Endothelial cell of umbilical vein (primary cell): ENCODE data around the gene ATRNL1. TPM values are rescaled to one million over a fixed set of nuclear protein-coding genes. Genes with fewer than 3 reads are reported as not detected.

Experiments used
- BruUV-seq: library from RNA; stranded (reverse); fragments of 400-500 nt; replicated peaks from 2 replicates; lab custom pipeline; 2021; lab: Mats Ljungman, UMichigan
- CTCF ChIA-PET: fragments of 300-600, 350-600 bp; sonication (Branson Sonifier 250); formaldehyde crosslinking; loops from one replicate; lab custom pipeline; 2021; ENCODE audit warnings: antibody characterized with exemption, inconsistent platforms; lab: Charles Lee
- POLR2A ChIA-PET: fragments of 300-600, 350-600 bp; sonication (Branson Sonifier 250); formaldehyde crosslinking; loops from one replicate; lab custom pipeline; 2021; ENCODE audit warnings: antibody characterized with exemption, inconsistent platforms; lab: Charles Lee
- DNase-seq: peaks from one replicate; pipeline ENCODE4 v3.0.0-alpha.2; 2011; ENCODE audit warnings: low read depth, low spot score
- FAIRE-seq: peaks from 2 replicates; lab custom pipeline; 2011; peaks lifted over from hg19 to GRCh38; lab: Jason Lieb, UNC
- H2AFZ ChIP-seq: 2 replicates; pipeline ENCODE4 v1.6.0; 2012; ENCODE audit warnings: low read depth, low read length, control low read depth, inconsistent platforms
- H3K27ac ChIP-seq: 2 replicates; pipeline ENCODE4 v1.5.1; 2011; ENCODE audit warnings: low read depth, mild to moderate bottlenecking, control low read depth, low read length, moderate library complexity; ENCODE audit not compliant: insufficient read depth
- H3K27me3 ChIP-seq, 2 experiments: 2 replicates each; pipeline versions ENCODE4 v1.6.0 to v1.6.1; 2011; ENCODE audit warnings: low read length in 2 of 2, mixed read lengths in 1 of 2; ENCODE audit not compliant: control insufficient read depth in 2 of 2, insufficient read depth in 2 of 2
- H3K36me3 ChIP-seq, 2 experiments: 2 replicates in 1 of 2; 3 replicates in 1 of 2; pipeline ENCODE4 v1.5.1; 2011; ENCODE audit warnings: low read length in 2 of 2, mild to moderate bottlenecking in 1 of 2, moderate library complexity in 1 of 2; ENCODE audit not compliant: control insufficient read depth in 2 of 2, insufficient read depth in 2 of 2; ENCODE audit errors: extremely low read depth in 1 of 2
- H3K4me1 ChIP-seq: 3 replicates; pipeline ENCODE4 v1.5.1; 2011; ENCODE audit warnings: mild to moderate bottlenecking, low read length; ENCODE audit not compliant: control insufficient read depth, insufficient read depth; ENCODE audit errors: extremely low read depth
- H3K4me2 ChIP-seq: 2 replicates; pipeline ENCODE4 v1.6.1; 2011; ENCODE audit warnings: low read length, control low read depth, mixed read lengths; ENCODE audit not compliant: insufficient read depth
- H3K4me3 ChIP-seq, 3 experiments: fragments of 200-600 bp in 1 of 3; sonication (generic), shearing (Covaris generic) in 1 of 3; replicated peaks in 1 of 3; 2 replicates each; pipeline ENCODE4 v1.5.1; 2011 to 2016; ENCODE audit warnings: control low read depth in 3 of 3, low read length in 3 of 3, mild to moderate bottlenecking in 2 of 3, inconsistent platforms in 1 of 3, low read depth in 1 of 3, moderate library complexity in 1 of 3; ENCODE audit not compliant: insufficient read depth in 1 of 3
- H3K79me2 ChIP-seq: 2 replicates; pipeline ENCODE4 v1.6.0; 2012; ENCODE audit warnings: low read length, inconsistent platforms; ENCODE audit not compliant: control insufficient read depth, insufficient read depth
- H3K9ac ChIP-seq: replicated peaks from 2 replicates; pipeline ENCODE3; 2011; ENCODE audit warnings: low read length, control low read depth; ENCODE audit not compliant: insufficient read depth; ENCODE audit errors: extremely low read depth
- H3K9me1 ChIP-seq: replicated peaks from 3 replicates; pipeline ENCODE4 v1.6.0; 2011; ENCODE audit warnings: mild to moderate bottlenecking, low read length; ENCODE audit not compliant: control insufficient read depth, insufficient read depth; ENCODE audit errors: extremely low read depth
- H3K9me3 ChIP-seq: replicated peaks from 2 replicates; pipeline ENCODE4 v1.5.1; 2012; ENCODE audit warnings: low read length, inconsistent platforms; ENCODE audit not compliant: control insufficient read depth, insufficient read depth
- H4K20me1 ChIP-seq: replicated peaks from 2 replicates; pipeline ENCODE3; 2011; ENCODE audit warnings: mild to moderate bottlenecking, low read length; ENCODE audit not compliant: control insufficient read depth, insufficient read depth; ENCODE audit errors: extremely low read depth
- CTCF ChIP-seq, 2 donors: IDR thresholded peaks; 1 replicate in 1 of 2; 2 replicates in 1 of 2; pipeline ENCODE4 v1.5.1; 2011; ENCODE audit warnings: low read length in 2 of 2, mild to moderate bottlenecking in 2 of 2, moderate library complexity in 2 of 2, control low read depth in 1 of 2, inconsistent platforms in 1 of 2, low read depth in 1 of 2; ENCODE audit not compliant: insufficient read depth in 1 of 2; ENCODE audit errors: extremely low read depth in 1 of 2
- EZH2 ChIP-seq: IDR thresholded peaks from 2 replicates; pipeline ENCODE4 v1.6.1; 2012; ENCODE audit warnings: borderline replicate concordance, low read depth, mild to moderate bottlenecking, moderate library complexity, low read length, inconsistent platforms; ENCODE audit not compliant: severe bottlenecking
- FOS ChIP-seq: IDR thresholded peaks from 2 replicates; pipeline ENCODE4 v1.6.1; 2011; ENCODE audit warnings: mild to moderate bottlenecking, low read length, moderate library complexity, borderline replicate concordance; ENCODE audit not compliant: insufficient read depth
- GATA2 ChIP-seq: IDR thresholded peaks from 2 replicates; pipeline ENCODE4 v1.7.0; 2011; ENCODE audit warnings: low read depth, mild to moderate bottlenecking, moderate library complexity, mixed read lengths, low read length; ENCODE audit not compliant: insufficient read length, insufficient read depth
- JUN ChIP-seq: IDR thresholded peaks from 2 replicates; pipeline ENCODE4 v1.6.1; 2011; ENCODE audit warnings: borderline replicate concordance, low read depth; ENCODE audit not compliant: insufficient read length, insufficient read depth
- MAX ChIP-seq: IDR thresholded peaks from 2 replicates; pipeline ENCODE4 v1.6.1; 2011; ENCODE audit not compliant: insufficient read depth, insufficient read length
- MYC ChIP-seq: IDR thresholded peaks from one replicate; pipeline ENCODE4 v1.6.1; 2011; ENCODE audit warnings: mild to moderate bottlenecking, low read depth, low read length
- POLR2A ChIP-seq: IDR thresholded peaks from 2 replicates; pipeline ENCODE4 v1.6.1; 2012; ENCODE audit warnings: low read depth, mild to moderate bottlenecking, control low read depth, low read length
- POLR2AphosphoS5 ChIP-seq: IDR thresholded peaks from 2 replicates; pipeline ENCODE4 v1.6.1; 2012; ENCODE audit warnings: low read depth, mild to moderate bottlenecking, control low read depth, low read length, moderate library complexity; ENCODE audit not compliant: insufficient read depth
- dilution Hi-C: fragments of 300-500 bp; cut with MboI; formaldehyde crosslinking; loops from one replicate; pipeline ENCODE4 v1.15.0; 2019; ENCODE audit warnings: low sequenced_read_pairs; ENCODE audit not compliant: extremely low pct_ligation_motif_present
- intact Hi-C: fragments of 100-400 bp; cut with micrococcal nuclease; formaldehyde crosslinking; loops from one replicate; pipeline ENCODE4 v1.10.0; 2022
- polyA plus RNA-seq, 4 experiments: library from polyadenylated mRNA; depleted of rRNA in 3 of 4; stranded (reverse) in 3 of 4; unstranded in 1 of 4; fragments of >200 nt; gene quantifications; 2 replicates each; pipeline versions ENCODE4 v1.2.1 to v1.2.3, GENCODE V29; 2011 to 2012; ENCODE audit warnings: missing spikeins in 1 of 4
- total RNA-seq: library from RNA; stranded (reverse); gene quantifications from 2 replicates; pipeline ENCODE4 v1.2.3, GENCODE V29; 2021

ATRNL1 gene
- total and polyA plus RNA-seq, 2 donors (not counting 3 experiments of a cell fraction or from before 2014, with no cell fraction given): not detected

- H3K36me3 ChIP-seq: no peaks in the 10 kb centered on the region
- TF ChIP-seq POLR2A (no peak), GATA2 (no peak), FOS (no peak), JUN (no peak), POLR2AphosphoS5 (no peak), CTCF (IDR thresholded peaks at IDR 0.05; ENCODE audit: extremely low read depth in 1 of 2, insufficient read depth in 1 of 2, low read depth in 1 of 2, low read length in 2 of 2) (no peak), EZH2 (no peak), MYC (no peak), MAX (no peak)
- no peak overlapping the region for H3K4me3 ChIP-seq
- DNase-seq: no peak
- no peaks in the 10 kb centered on the region for H3K79me2 ChIP-seq
- H4K20me1 ChIP-seq: no peaks in the 10 kb centered on the region
- ChIA-PET POLR2A (no interaction called here), CTCF (interaction anchor here (1.6 kb wide), 1 partner anchor 19 kb away, joined by 4 read pairs; no protein-coding TSS in a partner anchor)
- H3K9me3 ChIP-seq: no peaks in the 10 kb centered on the region
- dilution Hi-C loops (no loop called here), intact Hi-C loops (no loop called here)
- no peaks in the 10 kb centered on the region for H3K4me1 ChIP-seq
- H3K27me3 ChIP-seq: no peaks in the 10 kb centered on the region
- no peaks in the 10 kb centered on the region for H3K9me1 ChIP-seq
- no peak for FAIRE-seq
- no peak overlapping the region for H3K27ac ChIP-seq
- no peak overlapping the region for H2AFZ ChIP-seq
- no peak overlapping the region for H3K4me2 ChIP-seq
- no peak overlapping the region for H3K9ac ChIP-seq
- no TSS peak for BruUV-seq
Measured at GRCh38 chr10:115771755-115772154, 678.6 kb downstream of the ATRNL1 start.
